CD4-positive, alpha-beta T cell (primary cell): Measurements from ENCODE around the gene GBA3. TPM values are rescaled to one million over a fixed set of nuclear protein-coding genes. Genes with fewer than 3 reads are reported as not detected.

Source experiments
- ATAC-seq: fragments of 200-7000 bp; cut with Tn5 transposase; one replicate; pipeline ENCODE4 v1.10.0; 2022; ENCODE audit warnings: mild to moderate bottlenecking; ENCODE audit not compliant: poor library complexity
- CTCF ChIA-PET: fragments of 350-600 bp; sonication (Branson Sonifier 250); formaldehyde crosslinking; loops from one replicate; lab custom pipeline; 2021; ENCODE audit warnings: antibody characterized with exemption, inconsistent platforms; lab: Charles Lee
- POLR2A ChIA-PET: fragments of 350-600 bp; sonication (Branson Sonifier 250); formaldehyde crosslinking; loops from one replicate; lab custom pipeline; 2021; ENCODE audit warnings: antibody characterized with exemption, inconsistent platforms; lab: Charles Lee
- DNase-seq, 14 experiments: peaks; one replicate each; pipeline ENCODE4 v3.0.0-alpha.2; 2013 to 2020; ENCODE audit warnings: mixed read lengths in 2 of 14
- H3K27ac ChIP-seq, 2 donors: one replicate each; pipeline versions ENCODE4 v1.5.1 to v1.7.0; 2013; ENCODE audit warnings: low read length in 2 of 2, low read depth in 1 of 2, mild to moderate bottlenecking in 1 of 2
- H3K27me3 ChIP-seq, 2 experiments: 1 replicate in 1 of 2; 2 replicates in 1 of 2; pipeline versions ENCODE4 v1.6.1 to v1.7.0; 2013; ENCODE audit warnings: low read length in 2 of 2, control low read depth in 1 of 2, mild to moderate bottlenecking in 1 of 2, moderate library complexity in 1 of 2; ENCODE audit not compliant: insufficient read depth in 2 of 2, control insufficient read depth in 1 of 2
- H3K36me3 ChIP-seq: one replicate; pipeline ENCODE4 v1.6.1; 2013; ENCODE audit warnings: low read length, control low read depth; ENCODE audit not compliant: insufficient read depth
- H3K4me1 ChIP-seq: one replicate; pipeline ENCODE4 v1.6.1; 2013; ENCODE audit warnings: low read length, control low read depth; ENCODE audit not compliant: insufficient read depth
- H3K4me3 ChIP-seq: one replicate; pipeline ENCODE4 v1.5.1; 2013; ENCODE audit warnings: mild to moderate bottlenecking, low read length, moderate library complexity
- H3K9me3 ChIP-seq, 2 experiments: 1 replicate in 1 of 2; 2 replicates in 1 of 2; pipeline versions ENCODE4 v1.6.1 to v1.7.0; 2013; ENCODE audit warnings: low read length in 2 of 2, mild to moderate bottlenecking in 2 of 2, control low read depth in 1 of 2, moderate library complexity in 1 of 2; ENCODE audit not compliant: control insufficient read depth in 1 of 2, insufficient read depth in 1 of 2
- H3K27ac Mint-ChIP-seq: one replicate; pipeline ENCODE4 v1.8.0; 2020; ENCODE audit warnings: mixed read lengths
- H3K27me3 Mint-ChIP-seq: one replicate; pipeline ENCODE4 v1.8.0; 2021; ENCODE audit warnings: mixed read lengths
- H3K36me3 Mint-ChIP-seq: one replicate; pipeline ENCODE4 v1.8.0; 2021; ENCODE audit warnings: low read depth, mixed read lengths
- H3K4me1 Mint-ChIP-seq: one replicate; pipeline ENCODE4 v1.8.0; 2021; ENCODE audit warnings: low read depth, mixed read lengths
- H3K4me3 Mint-ChIP-seq: one replicate; pipeline ENCODE4 v1.8.0; 2020; ENCODE audit warnings: mild to moderate bottlenecking, mixed read lengths
- H3K9me3 Mint-ChIP-seq: one replicate; pipeline ENCODE4 v1.8.0; 2020; ENCODE audit warnings: mixed read lengths
- intact Hi-C, 2 experiments: fragments of 100-400 bp; cut with DNase I in 1 of 2; cut with micrococcal nuclease in 1 of 2; formaldehyde crosslinking; loops; one replicate each; pipeline versions ENCODE4 v1.15.1 to v1.9.0; 2023 to 2025; cut with DNase I, micrococcal nuclease
- total RNA-seq, 174 experiments: library from RNA in 2 of 174; stranded (reverse) in 2 of 174; gene quantifications; one replicate each; pipeline ENCODE4 v1.2.3 and lab custom pipeline; 2021 to 2026
- TF ChIP-seq, protein P1 (sequence below): fragments of 200-600 bp; IDR thresholded peaks from one replicate; pipeline ENCODE4 v1.8.0; 2022; ENCODE audit warnings: antibody characterized with exemption, mild to moderate bottlenecking

The GBA3 gene
- total RNA-seq, 2 experiments from 2014 or later, result not detected

DNA sequence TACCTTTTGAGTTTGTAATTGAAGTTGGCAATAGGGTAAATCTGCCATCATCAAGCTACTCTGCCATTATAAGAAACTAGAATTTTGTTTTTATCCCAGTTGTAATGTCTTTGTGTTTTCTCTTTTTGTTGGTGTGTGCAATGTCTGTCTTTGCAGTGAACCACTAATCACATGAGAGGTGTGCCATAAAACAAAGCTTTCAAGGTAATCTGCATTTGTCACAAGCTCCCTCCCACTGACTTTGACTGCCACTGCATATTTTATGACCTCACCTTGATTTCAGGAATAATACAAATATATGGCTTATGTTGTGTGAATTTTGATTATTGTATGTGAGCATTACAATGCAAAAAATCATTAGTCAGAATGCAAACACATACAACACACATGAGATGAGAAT, 9.0 kb upstream of the GBA3 start:
- ATAC-seq, result no peak
- H3K36me3 Mint-ChIP-seq, result no peaks in the 10 kb centered on the region
- H3K4me3 ChIP-seq, result no peak overlapping the region
- TF ChIP-seq, protein P1, sequence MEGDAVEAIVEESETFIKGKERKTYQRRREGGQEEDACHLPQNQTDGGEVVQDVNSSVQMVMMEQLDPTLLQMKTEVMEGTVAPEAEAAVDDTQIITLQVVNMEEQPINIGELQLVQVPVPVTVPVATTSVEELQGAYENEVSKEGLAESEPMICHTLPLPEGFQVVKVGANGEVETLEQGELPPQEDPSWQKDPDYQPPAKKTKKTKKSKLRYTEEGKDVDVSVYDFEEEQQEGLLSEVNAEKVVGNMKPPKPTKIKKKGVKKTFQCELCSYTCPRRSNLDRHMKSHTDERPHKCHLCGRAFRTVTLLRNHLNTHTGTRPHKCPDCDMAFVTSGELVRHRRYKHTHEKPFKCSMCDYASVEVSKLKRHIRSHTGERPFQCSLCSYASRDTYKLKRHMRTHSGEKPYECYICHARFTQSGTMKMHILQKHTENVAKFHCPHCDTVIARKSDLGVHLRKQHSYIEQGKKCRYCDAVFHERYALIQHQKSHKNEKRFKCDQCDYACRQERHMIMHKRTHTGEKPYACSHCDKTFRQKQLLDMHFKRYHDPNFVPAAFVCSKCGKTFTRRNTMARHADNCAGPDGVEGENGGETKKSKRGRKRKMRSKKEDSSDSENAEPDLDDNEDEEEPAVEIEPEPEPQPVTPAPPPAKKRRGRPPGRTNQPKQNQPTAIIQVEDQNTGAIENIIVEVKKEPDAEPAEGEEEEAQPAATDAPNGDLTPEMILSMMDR, result no peak
- no peak overlapping the region for H3K4me3 Mint-ChIP-seq
- CTCF ChIA-PET, result no interaction called here
- no peak overlapping the region for H3K27ac Mint-ChIP-seq
- no peaks in the 10 kb centered on the region for H3K27me3 ChIP-seq
- H3K4me1 Mint-ChIP-seq, result peaks cover 21% of the 10 kb centered on the region
- H3K36me3 ChIP-seq, result no peaks in the 10 kb centered on the region
- no peaks in the 10 kb centered on the region for H3K9me3 ChIP-seq
- POLR2A ChIA-PET, result no interaction called here
- H3K9me3 Mint-ChIP-seq, result no peaks in the 10 kb centered on the region
- no peak overlapping the region for H3K27ac ChIP-seq
- intact Hi-C loops, result no loop called here
- DNase-seq, result no peak
- H3K27me3 Mint-ChIP-seq, result no peaks in the 10 kb centered on the region
- no peaks in the 10 kb centered on the region for H3K4me1 ChIP-seq

DNA sequence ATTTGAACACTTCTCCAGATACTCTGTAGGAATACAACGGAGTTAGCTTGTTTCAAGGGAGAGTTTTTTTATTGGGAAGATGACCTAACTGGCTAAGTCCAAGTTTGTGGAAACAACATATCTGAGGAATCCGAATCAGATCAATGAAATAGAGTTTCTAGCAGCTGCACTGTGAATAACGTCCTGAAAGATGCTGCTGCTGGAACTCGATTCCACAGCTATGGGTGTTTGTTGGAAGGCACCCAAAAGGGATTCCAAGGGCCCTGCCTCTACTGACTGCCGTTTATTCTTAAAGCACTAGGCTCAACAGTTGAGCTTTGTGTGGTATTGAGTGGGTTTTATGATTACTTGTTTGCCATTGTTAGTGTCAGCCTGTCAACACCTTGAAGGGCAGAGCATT, 6.6 kb upstream of the GBA3 start:
- no peaks in the 10 kb centered on the region for H3K27me3 ChIP-seq
- no peak overlapping the region for H3K27ac ChIP-seq
- no peak overlapping the region for H3K4me3 ChIP-seq
- no peak overlapping the region for H3K4me3 Mint-ChIP-seq
- no peaks in the 10 kb centered on the region for H3K9me3 Mint-ChIP-seq
- H3K27ac Mint-ChIP-seq, result no peak overlapping the region
- H3K4me1 Mint-ChIP-seq, result peaks cover 16% of the 10 kb centered on the region
- no peaks in the 10 kb centered on the region for H3K9me3 ChIP-seq
- H3K27me3 Mint-ChIP-seq, result no peaks in the 10 kb centered on the region
- H3K4me1 ChIP-seq, result peaks cover 3% of the 10 kb centered on the region
- H3K36me3 Mint-ChIP-seq, result no peaks in the 10 kb centered on the region
- ChIA-PET POLR2A (interaction anchor here (1.2 kb wide), 1 partner anchor 11 kb away, joined by 3 read pairs; no protein-coding TSS in a partner anchor), CTCF (no interaction called here)
- DNase-seq (no peak), ATAC-seq (no peak)
- H3K36me3 ChIP-seq, result no peaks in the 10 kb centered on the region
- intact Hi-C loops, result no loop called here
- TF ChIP-seq, protein P1, result no peak

DNA sequence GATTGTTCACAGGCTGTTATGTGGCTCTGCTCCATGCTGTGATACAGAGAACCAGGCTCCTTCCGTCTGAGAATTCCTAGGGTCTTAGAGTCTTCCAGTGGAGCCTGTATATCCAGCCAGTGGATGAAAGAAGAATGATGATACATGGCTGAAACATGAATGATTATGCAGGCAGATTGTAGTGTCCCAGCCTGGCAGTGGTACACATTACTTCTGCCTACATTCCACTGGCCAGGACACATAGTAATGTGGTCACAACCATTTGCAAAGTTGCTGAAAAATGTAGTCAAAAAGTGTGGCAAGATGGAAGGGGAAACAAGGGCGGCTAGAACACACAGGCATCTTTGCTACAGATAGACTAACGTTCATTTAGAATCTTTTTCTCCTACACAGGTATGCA, 4.5 kb upstream of the GBA3 start:
- intact Hi-C loops, result no loop called here
- Mint-ChIP-seq H3K4me1 (peaks cover 16% of the 10 kb centered on the region), H3K27ac (no peak overlapping the region), H3K27me3 (no peaks in the 10 kb centered on the region), H3K9me3 (no peaks in the 10 kb centered on the region), H3K36me3 (no peaks in the 10 kb centered on the region), H3K4me3 (no peak overlapping the region)
- H3K27ac ChIP-seq, result no peak overlapping the region
- H3K4me1 ChIP-seq, result peaks cover 3% of the 10 kb centered on the region
- H3K27me3 ChIP-seq, result no peaks in the 10 kb centered on the region
- CTCF ChIA-PET, result no interaction called here
- TF ChIP-seq, protein P1, result no peak
- POLR2A ChIA-PET, result no interaction called here
- DNase-seq (no peak), ATAC-seq (no peak)
- no peaks in the 10 kb centered on the region for H3K9me3 ChIP-seq
- H3K36me3 ChIP-seq, result no peaks in the 10 kb centered on the region
- no peak overlapping the region for H3K4me3 ChIP-seq
